Body of pancreas (tissue), 4 donors: ENCODE measurements around the gene TMEM135. TPM values are rescaled to one million over a fixed set of nuclear protein-coding genes. Genes with fewer than 3 reads are reported as not detected.

Source experiments
- ATAC-seq: fragments of 150-250 bp; one replicate; pipeline ENCODE4 v1.9.1; 2016
- DNase-seq, 4 donors: peaks; one replicate each; pipeline ENCODE4 v3.0.0-alpha.2; 2019
- H3K27ac ChIP-seq, 4 donors: fragments of 200-600 bp; sonication (generic); 1 replicate in 3 of 4; 2 replicates in 1 of 4; pipeline versions ENCODE4 v1.5.1 to v1.6.1; 2016 to 2019; ENCODE audit warnings: mild to moderate bottlenecking in 1 of 4, mixed read lengths in 1 of 4, moderate library complexity in 1 of 4
- H3K27me3 ChIP-seq, 2 donors: fragments of 200-600 bp; sonication (generic); one replicate each; pipeline ENCODE4 v1.6.0; 2016; ENCODE audit warnings: mild to moderate bottlenecking in 1 of 2
- H3K36me3 ChIP-seq, 2 donors: fragments of 200-600 bp; sonication (generic); replicated peaks in 1 of 2; 2 replicates each; pipeline ENCODE4 v1.5.1; 2016; ENCODE audit warnings: low read depth in 2 of 2; ENCODE audit not compliant: insufficient read depth in 1 of 2
- H3K4me1 ChIP-seq: fragments of 200-600 bp; sonication (generic); one replicate; pipeline ENCODE4 v1.6.0; 2016
- H3K4me3 ChIP-seq, 2 donors: fragments of 200-600 bp; sonication (generic); 1 replicate in 1 of 2; 2 replicates in 1 of 2; pipeline ENCODE4 v1.5.1; 2016 to 2019
- H3K9me3 ChIP-seq, 3 donors: fragments of 200-600 bp; sonication (generic); 1 replicate in 2 of 3; 2 replicates in 1 of 3; pipeline ENCODE4 v1.5.1; 2016
- CTCF ChIP-seq, 7 experiments: fragments of 450-650 bp in 4 of 7; fragments of 200-600 bp in 3 of 7; sonication (generic) in 3 of 7; IDR thresholded peaks; one replicate each; pipeline ENCODE4 v1.5.1; 2016 to 2019; ENCODE audit warnings: antibody characterized with exemption in 7 of 7
- POLR2A ChIP-seq, 3 donors: fragments of 450-650 bp; IDR thresholded peaks; one replicate each; pipeline ENCODE4 v1.6.1; 2016; ENCODE audit warnings: antibody characterized with exemption in 3 of 3, mild to moderate bottlenecking in 2 of 3
- WGBS, 2 donors: methylation state at CpG; one replicate each; pipeline ENCODE4 v1.1.5; 2017; 5-methylcytosine and 5-hydroxymethylcytosine counted together
- intact Hi-C: fragments of 100-400 bp; cut with DNase I; formaldehyde crosslinking; loops from one replicate; pipeline ENCODE4 v1.15.1; 2023
- total RNA-seq, 2 donors: library from RNA; depleted of rRNA; stranded (reverse); fragments of >200 nt; gene quantifications; one replicate each; pipeline ENCODE4 v1.1.0, GENCODE V29; 2016

The TMEM135 gene
- total RNA-seq, 2 donors from 2014 or later = 11.2 to 20.1 TPM

GRCh38 chr11:87292598-87292997 lies 254.9 kb downstream of the TMEM135 start:
- no peaks in the 10 kb centered on the region for H3K4me1 ChIP-seq
- intact Hi-C loops = no loop called here
- DNase-seq (no peak), ATAC-seq (no peak)
- no peak overlapping the region for H3K27ac ChIP-seq
- WGBS, 2 donors = 0 to 22% methylated on average over 1 of the region's 1 CpG
- H3K27me3 ChIP-seq = no peaks in the 10 kb centered on the region
- TF ChIP-seq POLR2A (IDR thresholded peaks at IDR 0.05) (no peak), CTCF (IDR thresholded peaks at IDR 0.05) (no peak)
- no peak overlapping the region for H3K4me3 ChIP-seq
- H3K9me3 ChIP-seq = no peaks in the 10 kb centered on the region
- no peaks in the 10 kb centered on the region for H3K36me3 ChIP-seq

- Histone ChIP-seq H3K36me3 (no peaks in the 10 kb centered on the region), H3K4me3 (no peak overlapping the region), H3K4me1 (no peaks in the 10 kb centered on the region), H3K27ac (no peak overlapping the region), H3K9me3 (no peaks in the 10 kb centered on the region), H3K27me3 (no peaks in the 10 kb centered on the region)
- intact Hi-C loops = no loop called here
- ATAC-seq = no peak
- WGBS, 2 donors = 36 to 52% methylated on average over 1 of the region's 1 CpG
- DNase-seq = no peak
- TF ChIP-seq POLR2A (IDR thresholded peaks at IDR 0.05) (no peak), CTCF (IDR thresholded peaks at IDR 0.05) (no peak)
These were observed 257.5 kb downstream of the TMEM135 start for GRCh38 chr11:87295237-87295636.

- DNase-seq = no peak
- no peak for ATAC-seq
- H3K4me1 ChIP-seq = peaks cover 5% of the 10 kb centered on the region
- H3K27me3 ChIP-seq = no peaks in the 10 kb centered on the region
- H3K9me3 ChIP-seq = no peaks in the 10 kb centered on the region
- H3K36me3 ChIP-seq = no peaks in the 10 kb centered on the region
- no peak overlapping the region for H3K27ac ChIP-seq
- intact Hi-C loops = no loop called here
- WGBS, 2 donors = 88 to 91% methylated on average over 1 of the region's 1 CpG
- TF ChIP-seq POLR2A (IDR thresholded peaks at IDR 0.05) = no peak
- TF ChIP-seq CTCF (IDR thresholded peaks at IDR 0.05) = no peak
- H3K4me3 ChIP-seq = no peak overlapping the region
These were observed 258.9 kb downstream of the TMEM135 start for GRCh38 chr11:87296627-87297026.

GRCh38 chr11:87298155-87298554 lies 260.4 kb downstream of the TMEM135 start:
- TF ChIP-seq POLR2A (IDR thresholded peaks at IDR 0.05) (no peak), CTCF (IDR thresholded peaks at IDR 0.05) (no peak)
- Histone ChIP-seq H3K4me1 (peaks cover 5% of the 10 kb centered on the region), H3K27me3 (no peaks in the 10 kb centered on the region), H3K4me3 (no peak overlapping the region), H3K9me3 (no peaks in the 10 kb centered on the region), H3K36me3 (no peaks in the 10 kb centered on the region), H3K27ac (no peak overlapping the region)
- no peak for ATAC-seq
- intact Hi-C loops = no loop called here
- WGBS, 2 donors = 96 to 100% methylated on average over 1 of the region's 1 CpG
- no peak for DNase-seq

GRCh38 chr11:87299041-87299481 lies 261.3 kb downstream of the TMEM135 start:
- Histone ChIP-seq H3K27me3 (no peaks in the 10 kb centered on the region), H3K27ac (no peak overlapping the region)

More at GRCh38 chr11:87299041-87299481, 261.3 kb downstream of the TMEM135 start:
- Histone ChIP-seq H3K4me1 (peaks cover 5% of the 10 kb centered on the region), H3K36me3 (no peaks in the 10 kb centered on the region), H3K9me3 (no peaks in the 10 kb centered on the region), H3K4me3 (no peak overlapping the region)
- no peak for DNase-seq
- ATAC-seq = no peak
- intact Hi-C loops = no loop called here
- TF ChIP-seq POLR2A (IDR thresholded peaks at IDR 0.05) (no peak), CTCF (IDR thresholded peaks at IDR 0.05) (no peak)
- WGBS, 2 donors = 88 to 100% methylated on average over 1 of the region's 1 CpG
